GM18505 (cell line): ENCODE results near the gene SDS.
"Not testable (repeated sequence)": the region's sequence is repeated elsewhere in the genome, so short reads cannot be mapped to it uniquely, and the experiment has no call there.

ENCODE experiments used
- ATAC-seq: cut with Tn5 transposase; IDR thresholded peaks from one replicate; pipeline ENCODE4 v1.9.1; 2021; ENCODE audit not compliant: unreplicated experiment
- POLR2A ChIP-seq: IDR thresholded peaks from 4 replicates; pipeline ENCODE4 v1.6.1; 2011; ENCODE audit warnings: borderline replicate concordance; ENCODE audit not compliant: insufficient read depth, insufficient read length; ENCODE audit errors: extremely low read depth

The SDS gene

GRCh38 chr12:113370923-113371682 lies 32.6 kb downstream of the SDS start:
- ATAC-seq, result no peak
- TF ChIP-seq POLR2A, result no peak

- no peak for ATAC-seq
- no peak for TF ChIP-seq POLR2A
Observed at GRCh38 chr12:113369391-113369985, 34.2 kb downstream of the SDS start.

- no peak for TF ChIP-seq POLR2A
- ATAC-seq, result no peak
Observed at GRCh38 chr12:113368331-113368730, 35.4 kb downstream of the SDS start.

GRCh38 chr12:113366827-113367226 lies 36.9 kb downstream of the SDS start:
- no peak for ATAC-seq
- TF ChIP-seq POLR2A, result no peak

- ATAC-seq, result no peak
Observed at GRCh38 chr12:113365639-113366395, 37.9 kb downstream of the SDS start.

GRCh38 chr12:113364698-113365097 lies 39.0 kb downstream of the SDS start:
- no peak for TF ChIP-seq POLR2A
- no peak for ATAC-seq

More at GRCh38 chr12:113365639-113366395, 37.9 kb downstream of the SDS start:
- TF ChIP-seq POLR2A, result no peak

GRCh38 chr12:113361574-113362370 lies 41.9 kb downstream of the SDS start:
- no peak for ATAC-seq
- no peak for TF ChIP-seq POLR2A

- no peak for TF ChIP-seq POLR2A
- ATAC-seq, result no peak
Observed at GRCh38 chr12:113359939-113360748, 43.5 kb downstream of the SDS start.

- ATAC-seq, result peak; percentile 4
- TF ChIP-seq POLR2A, result no peak
Observed at GRCh38 chr12:113359133-113359938, 44.4 kb downstream of the SDS start.

GRCh38 chr12:113358381-113359132 lies 45.1 kb downstream of the SDS start, which contains the start of gene PLBD2:
Gene PLBD2 (plus strand): TSS chr12:113358587. CDS start chr12:113358601, 14 bp downstream.
- peak; percentile 71 for TF ChIP-seq POLR2A
- ATAC-seq, result peak; percentile 95

GRCh38 chr12:113354192-113354591 lies 49.5 kb downstream of the SDS start:
- not testable (repeated sequence) for ATAC-seq

GRCh38 chr12:113351089-113351488 lies 52.6 kb downstream of the SDS start:
- no peak for ATAC-seq
- no peak for TF ChIP-seq POLR2A
